ENCODE results near the gene JPH2.

The JPH2 gene

DNA sequence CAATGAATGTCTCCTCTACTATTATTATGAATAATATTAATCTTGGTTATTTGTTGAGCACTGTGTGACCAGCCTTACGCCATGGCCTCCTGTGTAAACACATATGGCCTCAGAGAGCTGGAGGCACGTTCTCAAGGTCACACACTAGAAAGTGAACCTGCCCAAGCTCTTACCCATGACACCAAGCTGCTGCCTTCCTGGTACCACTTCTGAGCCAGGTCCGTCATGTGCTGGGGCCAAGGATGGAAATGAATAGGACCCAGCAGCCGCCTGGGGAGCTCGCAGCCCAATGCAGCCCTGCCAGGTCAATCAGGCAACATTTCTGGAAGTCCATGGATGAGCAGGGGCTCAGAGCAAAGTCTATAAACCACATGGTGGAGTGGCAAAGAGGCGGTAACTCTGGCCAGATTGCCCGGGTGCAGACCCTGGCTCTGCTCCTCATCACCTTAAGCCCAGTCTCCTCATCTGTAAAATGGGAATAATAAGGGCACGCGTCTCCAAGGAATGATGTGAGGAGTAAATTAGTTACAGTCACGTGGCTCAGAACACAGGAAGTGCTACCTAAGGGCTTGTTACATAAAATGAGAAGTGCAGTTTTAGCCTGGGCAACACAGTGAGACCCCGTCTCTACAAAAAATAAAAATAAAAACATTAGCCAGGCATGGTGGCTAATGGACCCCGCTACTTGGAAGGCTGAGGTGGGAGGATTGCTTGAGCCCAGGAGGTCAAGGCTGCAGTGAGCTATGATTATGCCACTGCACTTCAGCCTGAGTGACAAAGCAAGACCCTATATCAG, 61.5 kb downstream of the JPH2 start:
- DNase-seq (ENCODE audit: low read depth, low spot score), result no peak

DNA sequence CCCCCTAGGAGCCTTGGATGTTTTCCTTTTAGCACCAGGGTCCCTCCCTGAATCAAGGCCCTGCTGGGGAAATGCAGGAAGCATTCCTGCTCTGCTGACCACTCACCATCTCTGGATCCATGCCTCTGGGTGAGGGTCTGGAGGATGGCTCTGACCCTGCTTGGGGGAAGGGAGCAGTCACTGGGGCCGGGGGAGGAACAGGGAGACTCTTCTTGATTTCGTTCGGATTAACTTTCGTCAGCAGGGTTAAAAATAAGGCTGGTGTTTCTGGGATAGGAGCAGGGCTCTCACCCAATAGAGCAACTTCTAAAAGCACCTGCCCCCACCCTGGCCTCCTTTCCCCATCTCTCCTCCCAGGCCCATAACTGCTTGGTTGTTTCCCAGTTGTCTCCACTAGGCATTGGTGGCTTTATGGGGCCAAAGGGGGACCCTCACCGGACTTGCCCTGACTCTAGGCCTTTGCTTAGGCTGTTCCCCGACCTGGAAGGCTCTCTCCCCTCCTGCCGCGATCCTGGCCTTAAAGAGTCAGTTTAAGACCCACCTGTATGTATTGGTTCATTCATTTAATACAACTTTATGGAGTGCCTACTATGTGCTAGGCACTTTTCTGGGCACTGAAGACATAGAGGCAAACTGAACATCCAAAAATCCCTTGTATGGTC, 63.0 kb downstream of the JPH2 start:
- no peak for DNase-seq (ENCODE audit: low read depth, low spot score)

DNA sequence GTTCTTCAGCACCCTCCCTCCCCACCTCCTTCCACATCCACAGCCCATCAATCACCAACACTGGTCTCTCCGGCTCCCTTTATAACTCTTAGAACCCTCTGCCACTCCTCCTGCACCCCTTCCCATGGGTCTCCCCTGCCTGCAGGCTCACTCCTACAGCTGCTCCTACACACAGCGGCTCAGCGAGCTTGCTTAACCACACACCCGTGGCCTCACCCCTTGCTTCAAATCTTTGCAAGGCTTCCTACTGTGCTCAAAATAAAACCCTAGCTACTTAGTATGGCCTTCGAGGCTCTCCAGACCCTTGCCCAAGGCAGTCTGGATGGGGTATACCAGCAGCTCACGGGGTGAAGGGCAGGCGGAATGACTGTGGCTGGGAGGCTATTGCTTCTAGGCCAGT, 63.7 kb downstream of the JPH2 start:
- no peak for DNase-seq (ENCODE audit: low read depth, low spot score)

DNA sequence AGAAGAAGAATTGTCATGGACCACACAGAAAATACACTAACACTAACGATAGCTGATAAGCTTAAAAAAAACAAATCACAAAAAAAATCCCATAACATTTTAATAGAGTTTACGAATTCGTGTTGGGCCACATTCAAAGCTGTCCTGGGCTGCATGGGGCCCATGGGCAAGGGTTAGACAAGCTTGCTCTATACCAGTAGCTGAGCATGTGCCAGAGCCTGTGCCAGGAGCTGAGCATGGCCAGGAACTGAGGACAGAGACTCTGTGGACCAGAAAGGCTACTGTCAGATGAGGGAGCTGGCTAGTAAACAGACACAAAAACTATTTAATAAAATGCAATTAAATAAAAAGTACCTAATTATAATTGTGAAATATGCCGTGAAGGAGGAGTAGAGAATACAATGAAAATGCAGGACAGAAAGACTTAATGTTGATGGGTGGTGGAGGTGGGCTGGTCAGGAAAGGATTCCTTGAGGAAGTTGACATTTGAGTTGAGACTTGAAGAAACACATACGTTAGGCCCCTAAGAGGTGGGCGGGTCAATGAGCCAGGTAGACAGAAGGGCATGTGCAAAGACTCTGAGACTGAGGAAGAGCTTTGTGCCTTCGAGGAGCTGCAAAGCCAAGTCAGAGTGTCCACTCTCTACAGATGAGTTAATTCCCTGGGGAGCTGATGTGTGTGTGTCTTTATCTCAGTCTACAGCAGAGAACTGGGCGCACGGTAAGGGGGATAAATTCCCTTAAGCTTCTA, 66.1 kb downstream of the JPH2 start:
- no peak for DNase-seq (ENCODE audit: low read depth, low spot score)

DNA sequence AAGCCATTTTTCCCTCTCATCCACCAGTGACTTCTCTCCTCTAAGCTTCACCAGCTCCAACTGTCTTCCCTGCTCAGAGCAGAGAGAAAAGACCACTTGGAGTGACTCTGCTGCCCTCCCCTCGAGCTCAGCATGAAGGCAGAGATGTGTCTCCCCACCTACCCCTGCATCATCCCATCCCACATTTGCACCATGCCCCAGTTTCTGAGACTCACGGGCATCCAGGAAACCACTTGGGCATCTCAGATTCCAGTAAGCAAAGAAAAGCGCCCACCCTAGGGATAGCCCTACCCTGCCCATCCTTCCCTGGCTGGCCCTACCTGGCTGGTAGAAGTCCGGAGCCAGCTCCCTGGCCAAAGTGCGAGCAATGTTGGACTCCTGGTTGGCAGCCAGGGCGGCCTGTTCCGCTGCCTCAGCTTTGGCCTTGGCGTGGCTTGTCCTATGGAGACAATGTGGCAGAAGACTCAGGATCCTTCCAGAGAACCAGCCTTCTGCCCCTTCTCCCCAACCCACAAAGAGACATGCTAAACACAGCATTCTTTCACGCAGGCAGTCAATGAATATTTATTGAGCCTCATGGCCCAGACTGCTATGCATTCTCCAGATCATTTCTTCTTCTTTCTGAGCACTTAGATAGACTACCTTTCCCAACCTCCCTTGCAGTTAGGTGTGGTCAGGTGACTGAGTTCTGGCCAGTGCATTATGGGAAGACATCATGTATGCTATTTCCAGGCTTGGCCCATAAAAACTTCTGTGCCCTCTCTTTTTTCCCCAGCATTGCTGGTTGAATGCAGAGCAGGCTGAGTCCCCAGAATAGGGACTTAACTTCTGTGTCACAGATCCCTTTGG, 68.6 kb downstream of the JPH2 start:
- no peak for DNase-seq (ENCODE audit: low read depth, low spot score)

DNA sequence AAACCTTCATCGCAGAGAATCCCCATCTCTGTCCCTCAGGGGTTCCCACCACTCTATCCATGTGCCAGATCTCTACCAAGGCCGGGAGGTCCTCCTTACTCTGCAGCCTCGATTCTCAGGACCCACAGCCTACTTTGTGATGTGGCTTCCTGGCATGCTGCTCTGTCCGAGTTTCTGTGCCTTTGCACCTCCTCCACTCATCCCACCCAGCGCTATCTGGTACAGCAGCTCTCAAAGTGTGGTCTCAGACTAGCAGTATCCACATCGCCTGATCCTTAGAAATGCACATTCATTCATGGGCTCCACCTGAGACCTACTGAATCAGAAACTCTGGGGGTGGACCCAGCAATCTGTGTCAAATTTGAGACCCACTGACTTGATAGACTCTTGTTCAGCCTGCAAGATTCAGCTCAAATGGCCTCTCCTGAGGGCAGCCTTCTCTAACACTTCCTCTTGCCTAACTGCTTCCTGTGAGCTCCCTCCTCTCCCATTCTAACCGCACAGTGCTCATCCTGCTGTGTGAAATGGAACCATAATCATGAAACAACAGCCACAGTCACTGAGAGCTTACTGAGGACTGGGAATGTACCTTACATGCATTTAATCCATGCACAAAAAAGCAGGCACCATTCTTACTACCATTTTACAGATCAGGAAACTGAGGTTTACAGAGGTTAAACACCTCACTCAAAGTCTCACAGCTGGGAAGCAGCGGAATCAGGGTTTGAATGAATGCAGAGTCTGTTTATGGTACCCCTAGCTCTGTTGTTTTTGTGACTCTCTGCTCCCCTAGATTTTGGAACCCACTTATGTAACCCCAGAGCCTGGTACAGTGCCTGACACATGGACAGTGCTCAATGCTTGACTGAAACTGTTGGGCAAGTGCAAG, 69.4 kb downstream of the JPH2 start:
- DNase-seq (ENCODE audit: low read depth, low spot score), result no peak

DNA sequence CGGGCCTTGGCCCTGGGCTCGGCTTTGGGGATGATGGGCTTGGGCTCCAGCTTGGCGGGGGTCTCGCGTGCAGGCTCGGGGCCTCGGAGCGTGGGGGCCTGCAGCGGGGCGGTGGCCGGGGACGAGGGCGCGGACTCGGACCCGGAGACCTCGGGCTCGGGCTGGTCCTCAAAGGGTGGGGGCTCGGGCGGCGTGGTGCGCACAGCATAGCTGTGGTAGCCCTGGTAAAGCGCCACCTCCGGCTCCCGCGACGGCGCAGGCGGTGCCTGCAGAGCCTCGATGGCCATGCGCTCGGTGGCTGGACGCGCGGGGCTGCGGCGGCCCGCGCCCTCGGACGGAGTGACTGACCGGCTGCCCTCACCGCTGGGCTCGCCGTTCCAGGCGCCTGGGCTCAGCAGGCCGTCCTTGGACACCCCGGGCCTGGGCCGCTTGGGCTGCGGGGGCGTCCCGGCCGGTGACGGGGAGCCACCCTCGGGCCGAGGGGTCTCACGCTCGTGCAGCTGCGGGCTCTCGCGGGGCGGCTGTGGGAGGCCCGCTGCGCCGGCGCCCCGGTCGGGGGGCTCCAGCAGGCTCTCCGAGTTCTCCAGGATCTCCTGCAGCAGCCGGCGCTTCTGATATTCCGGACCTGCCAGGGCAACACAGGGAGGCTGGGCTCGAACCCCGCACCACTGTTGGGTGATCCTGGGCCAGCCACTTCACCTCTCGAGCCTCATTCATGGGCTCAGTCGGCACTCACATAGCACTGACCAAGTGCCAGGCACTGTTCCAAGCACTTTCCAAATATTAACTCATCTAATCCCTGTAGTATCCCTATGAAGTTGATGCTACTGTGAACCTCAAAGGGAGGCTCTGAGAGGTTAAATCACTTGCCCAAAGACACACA, 71.0 kb downstream of the JPH2 start:
- DNase-seq (ENCODE audit: low read depth, low spot score), result no peak

DNA sequence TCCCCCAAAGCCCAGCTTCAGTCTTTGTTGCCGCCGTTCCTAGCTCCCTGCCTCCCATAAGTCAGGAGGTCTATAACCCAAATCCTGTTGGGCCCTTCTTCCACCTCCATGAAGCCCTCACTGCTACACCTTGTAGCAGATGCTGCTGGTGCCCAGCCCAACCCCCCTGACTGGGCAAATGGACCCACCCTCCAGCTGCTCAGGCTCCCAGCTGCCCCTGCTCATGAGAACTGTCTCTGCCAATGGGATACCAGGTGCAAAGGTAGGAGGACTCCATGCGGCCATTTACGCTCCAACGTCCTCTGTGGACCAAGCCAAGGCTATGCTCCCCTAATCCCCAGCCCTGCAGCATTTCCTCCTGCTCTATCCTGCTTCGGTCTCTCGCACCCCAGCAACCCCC, 71.8 kb downstream of the JPH2 start:
- DNase-seq (ENCODE audit: low read depth, low spot score), result no peak

DNA sequence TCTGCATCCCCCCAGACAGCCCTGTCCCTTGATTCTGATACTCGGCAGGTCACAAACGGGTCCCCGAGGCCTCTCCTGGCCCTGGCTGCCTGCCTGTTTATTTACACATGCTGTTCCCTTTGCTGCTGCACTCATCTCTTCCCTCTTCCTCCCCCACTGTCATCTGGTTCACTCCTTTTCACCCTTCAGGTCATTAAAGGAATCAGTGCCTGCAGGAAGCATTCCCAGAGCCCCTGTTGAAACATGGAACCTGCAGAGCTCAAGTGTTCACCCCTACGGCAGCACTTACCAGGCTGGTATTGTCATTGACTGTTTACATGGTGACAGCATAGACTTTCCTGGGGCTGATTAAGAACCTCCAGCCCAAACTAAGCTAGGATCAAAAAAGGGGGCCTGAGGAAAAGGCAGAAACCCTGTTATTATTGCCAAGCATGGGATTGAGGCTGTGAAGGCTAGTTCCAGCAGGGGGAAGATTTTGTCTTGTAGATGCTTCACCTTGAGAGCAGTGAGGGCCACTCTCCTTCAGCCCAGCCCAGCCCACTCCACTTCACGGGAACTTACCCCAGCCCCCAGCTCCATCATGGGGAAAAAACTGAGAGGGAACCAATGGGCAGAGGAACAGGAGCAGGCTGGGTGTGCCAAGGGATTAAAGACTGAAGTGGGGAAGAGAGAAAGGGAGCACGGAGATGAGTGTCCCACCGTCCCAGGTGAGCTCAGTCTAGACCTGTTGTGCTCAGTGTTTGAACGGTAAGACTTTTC, 73.2 kb downstream of the JPH2 start:
- DNase-seq (ENCODE audit: low read depth, low spot score), result no peak

DNA sequence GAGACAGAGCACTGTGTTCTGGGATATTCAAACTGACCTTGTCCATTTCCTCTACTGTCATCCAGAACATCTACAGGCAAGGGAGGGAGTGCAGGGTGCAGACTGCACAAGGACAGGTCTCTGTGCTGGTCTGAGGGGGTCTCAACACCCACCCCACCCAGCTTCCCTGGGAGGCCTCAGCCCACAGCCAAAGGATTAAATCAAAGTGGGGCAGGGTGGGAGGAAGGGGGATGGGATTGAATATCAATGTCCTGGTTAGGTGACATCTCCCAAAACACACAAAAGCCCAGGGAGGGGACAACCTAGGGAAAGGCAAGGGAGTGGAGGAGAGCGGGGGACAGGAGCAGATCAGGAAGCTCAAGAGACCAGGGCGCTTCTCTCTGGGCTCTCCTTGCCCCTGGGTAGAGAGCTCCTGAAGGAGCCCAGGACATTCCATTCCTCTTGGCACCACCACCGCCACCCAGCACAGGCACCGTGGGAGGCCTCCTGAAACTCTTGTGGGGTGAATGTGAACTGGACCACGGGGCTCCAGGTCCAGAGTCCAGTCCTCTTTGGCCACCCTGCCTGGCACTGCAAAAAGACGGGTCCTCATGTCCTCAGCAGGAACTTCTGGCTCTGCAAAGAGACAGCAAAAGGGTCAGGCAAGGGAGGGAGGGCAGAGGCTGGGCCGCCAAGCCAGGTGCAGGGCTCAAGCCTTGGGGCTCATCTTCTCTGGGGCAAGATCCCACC, 73.9 kb downstream of the JPH2 start:
- no peak for DNase-seq (ENCODE audit: low read depth, low spot score)

DNA sequence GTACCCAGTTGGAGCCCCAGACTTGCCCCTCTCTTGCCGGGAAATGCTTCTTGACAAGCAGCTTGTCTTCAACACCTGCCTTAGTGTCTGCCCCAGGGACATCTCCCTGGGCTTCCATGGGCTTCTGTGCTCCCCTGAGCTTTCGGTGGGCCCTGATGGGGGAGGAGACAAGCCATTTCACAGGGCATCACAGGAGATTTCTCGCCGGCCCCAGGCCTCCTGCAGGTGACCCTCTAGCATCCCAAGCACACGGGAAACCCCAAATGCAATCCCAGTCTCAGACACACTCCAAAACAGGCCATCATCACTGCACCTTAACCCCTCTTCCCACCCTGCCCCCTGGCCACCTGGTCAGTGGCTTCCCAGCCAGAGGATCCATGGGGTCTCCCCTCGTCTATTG, 74.5 kb downstream of the JPH2 start:
- no peak for DNase-seq (ENCODE audit: low read depth, low spot score)

DNA sequence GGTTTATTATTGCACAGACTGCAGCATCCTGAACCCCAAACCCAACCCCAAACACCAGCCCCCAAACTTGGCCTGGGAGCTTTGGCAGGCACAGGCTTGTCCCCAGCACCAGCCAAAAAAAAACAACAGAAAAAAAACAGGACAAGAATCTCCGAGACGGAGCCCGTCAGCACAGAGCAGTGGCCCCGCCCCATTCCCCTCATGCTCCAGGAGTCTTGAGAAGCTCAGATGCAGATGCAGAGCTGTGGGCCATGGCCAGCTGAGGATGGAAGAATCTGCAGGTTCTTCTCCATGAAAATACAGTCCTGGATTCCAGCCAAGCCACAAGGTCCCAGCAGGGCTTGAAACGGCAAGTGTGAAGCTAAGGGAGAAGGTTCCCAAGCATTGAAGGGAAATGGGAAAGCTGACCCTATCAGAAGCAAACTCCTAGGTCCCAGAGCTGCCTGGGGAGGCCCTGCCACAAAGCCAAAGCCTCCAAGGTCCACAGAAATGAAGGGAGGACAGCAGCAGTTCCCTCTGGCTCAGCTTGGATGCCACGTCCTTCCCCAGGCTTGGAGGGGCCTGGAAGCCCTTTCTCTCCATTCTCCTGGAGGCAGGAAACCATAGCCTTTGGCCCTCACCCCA, 75.2 kb downstream of the JPH2 start:
- no peak for DNase-seq (ENCODE audit: low read depth, low spot score)

DNA sequence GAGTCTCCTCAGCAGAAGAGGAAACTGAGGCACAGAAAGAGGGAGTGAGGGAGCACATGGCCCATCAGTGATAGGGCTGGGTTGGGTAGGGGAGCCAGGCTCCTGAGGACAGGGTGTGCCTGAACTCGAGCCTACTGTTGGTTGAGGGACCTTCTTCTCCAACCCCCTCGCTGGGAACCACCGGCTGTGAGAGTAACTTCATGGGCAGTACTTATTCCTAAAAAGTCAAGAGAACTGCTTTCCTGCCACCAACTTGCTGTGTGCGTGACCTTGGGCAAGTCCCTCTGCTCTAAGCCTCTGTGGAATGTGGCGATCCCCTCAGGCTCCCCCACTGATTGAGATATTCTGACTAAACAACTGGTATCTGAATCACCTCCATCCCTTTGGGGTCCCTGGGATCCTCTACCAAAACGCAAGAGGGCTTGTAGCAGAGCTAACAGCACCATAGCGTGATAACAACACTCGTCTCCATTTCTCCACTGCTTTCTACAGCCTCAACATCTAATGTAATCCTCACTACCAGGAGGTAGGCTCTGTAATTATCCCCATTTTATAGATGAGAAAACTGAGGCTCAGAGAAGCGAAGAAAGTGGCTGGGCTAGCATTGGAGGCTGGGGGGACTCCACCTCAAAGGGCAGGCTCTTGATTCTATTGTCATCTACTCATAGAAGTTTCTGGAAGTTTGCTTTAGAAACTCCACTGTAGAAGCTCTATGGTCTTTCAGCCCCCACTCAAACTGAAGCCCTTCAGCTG, 76.0 kb downstream of the JPH2 start:
- no peak for DNase-seq (ENCODE audit: low read depth, low spot score)

DNA sequence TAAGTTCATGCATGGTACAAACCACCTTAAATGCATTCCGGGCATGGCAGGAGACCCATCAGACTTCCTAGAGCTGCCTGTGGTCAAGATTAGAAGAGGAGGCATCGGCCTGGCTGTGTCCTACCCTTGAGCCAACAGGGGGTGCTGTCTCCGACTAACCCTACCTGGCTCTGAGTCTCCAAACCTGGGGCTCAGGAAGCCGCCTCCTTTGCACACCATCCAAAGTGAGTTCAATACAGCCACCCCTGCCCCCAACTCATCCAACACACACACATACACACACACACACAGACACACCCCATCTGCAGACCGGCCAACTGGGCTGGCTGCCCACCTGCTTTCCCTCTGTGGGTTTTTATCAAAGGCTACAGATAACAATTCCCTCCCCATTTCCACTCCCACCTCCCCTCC, 77.0 kb downstream of the JPH2 start:
- no peak for DNase-seq (ENCODE audit: low read depth, low spot score)

DNA sequence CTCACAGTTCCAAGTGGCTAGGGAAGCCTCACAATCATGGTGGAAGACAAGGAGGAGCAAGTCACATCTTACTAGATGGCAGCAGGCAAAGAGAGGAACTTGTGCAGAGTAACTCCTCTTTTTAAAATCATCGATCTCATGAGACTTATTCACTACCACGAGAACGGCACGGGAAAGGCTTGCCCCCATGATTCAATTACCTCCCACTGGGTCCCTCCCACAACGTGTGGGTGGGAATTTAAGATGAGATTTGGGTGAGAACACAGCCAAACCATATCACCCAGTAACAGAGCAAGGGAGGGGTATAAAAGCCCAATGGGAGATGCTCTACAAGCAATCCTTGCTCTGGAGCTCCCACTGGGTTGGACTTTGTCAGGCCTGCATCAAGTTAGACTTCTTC, 80.4 kb downstream of the JPH2 start:
- DNase-seq (ENCODE audit: low read depth, low spot score), result no peak

DNA sequence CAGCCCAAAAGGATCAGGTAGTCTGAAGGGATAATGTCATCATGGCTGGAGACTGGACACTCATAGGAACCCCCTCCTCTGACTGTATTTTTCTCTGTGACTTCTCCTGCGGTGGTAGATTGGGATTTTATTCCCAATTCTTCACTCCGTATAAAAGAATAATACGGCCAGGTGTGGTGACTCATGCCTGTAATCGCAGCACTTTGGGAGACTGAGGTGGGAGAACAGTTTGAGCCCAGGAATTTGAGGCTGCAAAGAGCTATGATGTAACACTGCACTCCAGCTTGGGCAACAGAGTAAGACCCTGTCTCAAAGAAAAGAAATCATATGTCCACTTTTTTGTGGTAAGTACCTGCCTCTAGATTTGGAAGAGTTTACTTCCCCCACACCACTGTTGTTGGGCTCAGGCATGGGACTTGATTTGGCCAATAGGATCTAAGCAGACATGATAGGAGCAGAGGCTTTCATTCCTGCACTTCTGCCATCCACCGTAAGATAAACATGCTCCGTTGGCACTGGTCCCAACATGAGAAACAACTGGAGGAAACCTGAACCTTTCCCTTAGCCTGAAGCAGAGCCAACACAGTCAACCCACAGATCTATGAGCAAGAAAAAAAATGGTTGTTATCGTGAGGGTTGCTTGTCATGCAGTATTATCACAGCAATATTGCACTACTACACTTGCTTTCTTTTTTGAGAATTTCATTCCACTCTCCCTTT, 82.0 kb downstream of the JPH2 start:
- DNase-seq (ENCODE audit: low read depth, low spot score), result no peak
